ENCODE measurements around the gene GABRA1.

DNA sequence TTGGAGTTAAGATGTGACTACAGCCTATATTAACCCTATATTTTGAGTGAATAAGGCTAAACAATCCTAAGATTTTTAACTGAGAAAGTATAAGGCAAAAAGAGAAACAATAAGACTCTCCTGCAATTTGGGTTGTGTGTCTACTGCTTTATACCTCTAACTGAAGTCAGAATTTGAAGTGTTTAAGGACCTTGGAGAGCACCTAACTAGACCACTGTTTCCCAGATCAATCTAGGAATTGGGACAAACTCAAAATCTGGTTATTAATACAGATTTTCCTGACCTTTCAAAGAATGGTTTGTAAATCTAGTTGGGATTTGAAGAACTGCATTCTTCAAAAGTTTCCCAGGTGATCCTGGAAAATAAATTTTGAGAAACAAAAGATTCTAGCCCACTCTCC lies 42.1 kb downstream of the GABRA1 start:
- TF ChIP-seq, protein P1, sequence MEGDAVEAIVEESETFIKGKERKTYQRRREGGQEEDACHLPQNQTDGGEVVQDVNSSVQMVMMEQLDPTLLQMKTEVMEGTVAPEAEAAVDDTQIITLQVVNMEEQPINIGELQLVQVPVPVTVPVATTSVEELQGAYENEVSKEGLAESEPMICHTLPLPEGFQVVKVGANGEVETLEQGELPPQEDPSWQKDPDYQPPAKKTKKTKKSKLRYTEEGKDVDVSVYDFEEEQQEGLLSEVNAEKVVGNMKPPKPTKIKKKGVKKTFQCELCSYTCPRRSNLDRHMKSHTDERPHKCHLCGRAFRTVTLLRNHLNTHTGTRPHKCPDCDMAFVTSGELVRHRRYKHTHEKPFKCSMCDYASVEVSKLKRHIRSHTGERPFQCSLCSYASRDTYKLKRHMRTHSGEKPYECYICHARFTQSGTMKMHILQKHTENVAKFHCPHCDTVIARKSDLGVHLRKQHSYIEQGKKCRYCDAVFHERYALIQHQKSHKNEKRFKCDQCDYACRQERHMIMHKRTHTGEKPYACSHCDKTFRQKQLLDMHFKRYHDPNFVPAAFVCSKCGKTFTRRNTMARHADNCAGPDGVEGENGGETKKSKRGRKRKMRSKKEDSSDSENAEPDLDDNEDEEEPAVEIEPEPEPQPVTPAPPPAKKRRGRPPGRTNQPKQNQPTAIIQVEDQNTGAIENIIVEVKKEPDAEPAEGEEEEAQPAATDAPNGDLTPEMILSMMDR (IDR thresholded peaks at IDR 0.05) = no peak
- no peak for TF ChIP-seq POLR2A (IDR thresholded peaks at IDR 0.05)

All from esophagus squamous epithelium (tissue), 4 donors.